GM12892 (cell line): Measurements from ENCODE around the gene NFIL3.
"Not testable (repeated sequence)": the region's sequence is repeated elsewhere in the genome, so short reads cannot be mapped to it uniquely, and the experiment has no call there.

Experiments
- POLR2A ChIP-seq: IDR thresholded peaks from 2 replicates; pipeline ENCODE4 v1.6.1; 2011; ENCODE audit warnings: low read depth, low read length, control low read depth
- TAF1 ChIP-seq: IDR thresholded peaks from 2 replicates; pipeline ENCODE4 v1.6.1; 2011; ENCODE audit warnings: low read depth, mild to moderate bottlenecking, control low read depth, low read length, borderline replicate concordance

DNA sequence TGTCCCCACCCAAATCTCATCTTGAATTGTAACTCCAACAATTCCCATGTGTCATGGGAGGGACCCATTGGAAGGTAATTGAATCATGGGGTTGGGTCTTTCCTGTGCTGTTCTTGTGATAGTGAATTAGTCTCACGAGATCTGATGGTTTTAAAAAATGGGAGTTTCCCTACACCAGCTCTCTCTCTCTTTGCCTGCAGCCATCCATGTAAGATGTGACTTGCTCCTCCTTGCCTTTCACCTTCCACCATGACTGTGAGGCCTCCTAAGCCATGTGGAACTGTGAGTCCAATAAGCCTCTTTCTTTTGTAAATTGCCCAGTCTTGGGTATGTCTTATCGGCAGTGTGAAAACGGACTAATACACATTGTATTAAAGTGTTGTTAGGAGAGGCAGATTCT is 45.6 kb downstream of the NFIL3 start:
- not testable (repeated sequence) for TF ChIP-seq TAF1, POLR2A
